Type B pancreatic cell (in vitro differentiated cells): ENCODE data around the gene SNAI1. TPM values are rescaled to one million over a fixed set of nuclear protein-coding genes. Genes with fewer than 3 reads are reported as not detected.

Source experiments
- DNase-seq: peaks from one replicate; pipeline ENCODE4 v3.0.0; 2021; ENCODE audit warnings: mixed read lengths; ENCODE audit not compliant: unreplicated experiment; ENCODE audit errors: extremely low spot score
- H3K27ac Mint-ChIP-seq: 2 replicates; pipeline ENCODE4 v1.8.0; 2021; ENCODE audit warnings: mild to moderate bottlenecking, mixed read lengths
- H3K27me3 Mint-ChIP-seq: 2 replicates; pipeline ENCODE4 v1.8.0; 2021; ENCODE audit warnings: mixed read lengths
- H3K36me3 Mint-ChIP-seq: 2 replicates; pipeline ENCODE4 v1.8.0; 2021; ENCODE audit warnings: mixed read lengths
- H3K4me1 Mint-ChIP-seq: one replicate; pipeline ENCODE4 v1.8.0; 2021; ENCODE audit warnings: mixed read lengths; ENCODE audit not compliant: unreplicated experiment
- H3K4me3 Mint-ChIP-seq: 2 replicates; pipeline ENCODE4 v1.8.0; 2021; ENCODE audit warnings: mild to moderate bottlenecking, mixed read lengths
- H3K9me3 Mint-ChIP-seq: 2 replicates; pipeline ENCODE4 v1.8.0; 2021; ENCODE audit warnings: mixed read lengths
- CTCF ChIP-seq: fragments of 200-600 bp; sonication (generic); conservative IDR thresholded peaks from 2 replicates; pipeline ENCODE4 v1.5.0; 2021; ENCODE audit warnings: antibody characterized with exemption, mild to moderate bottlenecking
- total RNA-seq: library from RNA; stranded (reverse); gene quantifications from 2 replicates; pipeline ENCODE4 v1.2.1, GENCODE V29; 2021; ENCODE audit warnings: low replicate concordance

The SNAI1 gene
- total RNA-seq, 1 donor from 2014 or later, result 30.8 TPM

DNA sequence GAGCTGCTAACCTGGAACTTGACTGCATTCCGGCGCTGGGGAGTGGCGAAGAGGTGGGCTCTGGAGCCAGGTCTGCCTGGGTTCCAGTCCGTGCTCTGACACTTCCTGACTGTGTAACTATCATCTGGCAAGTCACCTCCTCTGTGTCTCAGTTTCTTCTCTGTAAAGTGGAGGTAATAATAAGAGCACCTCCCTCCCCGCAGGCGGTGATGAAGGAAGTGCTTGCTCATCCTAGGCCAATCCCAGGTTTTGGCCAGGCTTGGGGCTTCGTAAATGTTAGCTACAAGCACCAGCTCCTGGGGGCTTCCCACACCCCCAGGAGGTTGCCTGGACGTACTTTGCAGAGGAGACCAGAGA, 32.8 kb downstream of the SNAI1 start:
- Mint-ChIP-seq H3K27ac (no peak overlapping the region), H3K9me3 (no peaks in the 10 kb centered on the region), H3K4me1 (peaks cover 21% of the 10 kb centered on the region), H3K4me3 (peak overlapping the region; percentile 39), H3K36me3 (no peaks in the 10 kb centered on the region), H3K27me3 (peaks cover 8% of the 10 kb centered on the region)
- DNase-seq, result no peak
- no peak for TF ChIP-seq CTCF

- peaks cover 20% of the 10 kb centered on the region for H3K4me1 Mint-ChIP-seq
- peaks cover 5% of the 10 kb centered on the region for H3K27me3 Mint-ChIP-seq
- no peak overlapping the region for H3K4me3 Mint-ChIP-seq
- H3K27ac Mint-ChIP-seq, result peak overlapping the region; percentile 39
- H3K9me3 Mint-ChIP-seq, result no peaks in the 10 kb centered on the region
- TF ChIP-seq CTCF, result no peak
- no peaks in the 10 kb centered on the region for H3K36me3 Mint-ChIP-seq
- no peak for DNase-seq
Observed at GRCh38 chr20:50015993-50016770, 33.4 kb downstream of the SNAI1 start.

DNA sequence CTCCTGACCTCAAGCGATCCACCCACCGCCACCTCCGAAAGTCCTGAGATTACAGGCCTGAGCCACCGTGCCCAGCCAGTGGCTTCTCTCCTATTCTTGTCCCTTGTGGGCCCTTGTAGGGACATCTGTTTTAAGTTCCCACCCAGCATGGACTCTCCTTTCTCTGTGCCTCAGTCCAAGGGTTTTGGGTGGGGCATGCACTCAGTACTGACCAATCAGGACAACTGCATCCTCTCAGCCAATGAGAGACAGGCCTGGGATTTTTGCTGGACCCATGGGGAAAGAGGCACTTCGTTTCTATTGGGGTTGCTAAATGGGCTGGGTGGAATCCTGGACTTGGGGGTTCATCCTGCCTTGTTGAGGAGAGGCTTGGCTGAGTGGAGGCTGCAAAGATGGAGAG, 34.4 kb downstream of the SNAI1 start:
- no peak for DNase-seq
- H3K9me3 Mint-ChIP-seq, result no peaks in the 10 kb centered on the region
- no peak overlapping the region for H3K27ac Mint-ChIP-seq
- H3K36me3 Mint-ChIP-seq, result no peaks in the 10 kb centered on the region
- no peak for TF ChIP-seq CTCF
- no peak overlapping the region for H3K4me3 Mint-ChIP-seq
- H3K4me1 Mint-ChIP-seq, result peaks cover 20% of the 10 kb centered on the region
- peaks cover 4% of the 10 kb centered on the region for H3K27me3 Mint-ChIP-seq

DNA sequence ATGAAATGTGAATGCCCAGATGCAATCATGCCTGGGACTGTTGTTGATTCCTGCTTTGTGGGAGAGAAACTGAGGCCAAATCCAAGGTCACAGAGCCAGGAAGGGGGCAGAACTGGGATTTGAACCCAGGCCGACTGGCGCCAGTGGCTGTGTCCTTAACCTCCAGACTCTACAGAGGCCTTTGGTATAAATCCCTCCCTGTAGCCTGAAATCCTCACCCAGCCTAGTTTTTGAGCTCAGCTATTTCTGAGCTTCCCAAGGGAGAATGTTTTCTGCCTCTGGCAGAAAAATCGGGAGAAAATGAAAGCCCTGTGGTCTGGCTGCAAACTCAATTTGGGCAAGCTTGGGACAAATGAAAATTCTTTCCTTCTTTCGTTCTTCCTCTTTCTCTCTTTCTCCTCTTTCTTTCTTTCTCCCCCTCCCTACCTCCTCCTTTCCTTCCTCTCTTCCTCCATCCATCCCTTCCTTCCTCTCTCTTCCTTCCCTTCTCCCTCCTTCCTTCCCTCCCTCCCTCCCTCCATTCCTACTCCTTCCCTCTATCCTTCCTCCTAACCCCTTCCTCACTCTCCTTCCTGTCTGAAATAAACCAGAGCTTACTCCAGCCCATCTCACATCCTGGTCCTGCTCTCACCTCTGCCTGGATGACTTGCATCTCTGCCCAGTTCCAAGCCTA, 34.9 kb downstream of the SNAI1 start:
- Mint-ChIP-seq H3K4me1 (peaks cover 15% of the 10 kb centered on the region), H3K36me3 (no peaks in the 10 kb centered on the region), H3K9me3 (no peaks in the 10 kb centered on the region), H3K27ac (no peak overlapping the region), H3K4me3 (no peak overlapping the region), H3K27me3 (no peaks in the 10 kb centered on the region)
- no peak for DNase-seq
- no peak for TF ChIP-seq CTCF

- Mint-ChIP-seq H3K4me3 (no peak overlapping the region), H3K4me1 (peaks cover 19% of the 10 kb centered on the region), H3K27me3 (peaks cover 3% of the 10 kb centered on the region), H3K27ac (no peak overlapping the region), H3K36me3 (no peaks in the 10 kb centered on the region), H3K9me3 (no peaks in the 10 kb centered on the region)
- no peak for TF ChIP-seq CTCF
- no peak for DNase-seq
Observed at GRCh38 chr20:50019466-50020256, 36.9 kb downstream of the SNAI1 start.
